Lung microvascular endothelial cell (primary cell): Measurements from ENCODE around the gene FCAMR. TPM values are rescaled to one million over a fixed set of nuclear protein-coding genes. Genes with fewer than 3 reads are reported as not detected.

ENCODE experiments used
- DNase-seq, 2 donors: peaks; one replicate each; pipeline versions ENCODE4 v3.0.0 to v3.0.0-alpha.2; 2010; ENCODE audit warnings: low read depth in 2 of 2
- total RNA-seq: library from RNA; depleted of rRNA; stranded (reverse); fragments of >200 nt; gene quantifications from 2 replicates; pipeline ENCODE4 v1.2.1, GENCODE V29; 2014

The FCAMR gene
- total RNA-seq, 1 donor from 2014 or later, result not detected

- DNase-seq, result no peak
These were observed 9.4 kb downstream of the FCAMR start for GRCh38 chr1:206960676-206961386.

- no peak for DNase-seq
These were observed 12.1 kb downstream of the FCAMR start for GRCh38 chr1:206958144-206958543.

GRCh38 chr1:206957639-206958038 is 12.6 kb downstream of the FCAMR start:
- DNase-seq, result no peak

- no peak for DNase-seq
These were observed 14.5 kb downstream of the FCAMR start for GRCh38 chr1:206955476-206956451.

- DNase-seq, result no peak
These were observed 15.6 kb downstream of the FCAMR start for GRCh38 chr1:206954459-206955342.

- no peak for DNase-seq
These were observed 16.6 kb downstream of the FCAMR start for GRCh38 chr1:206953626-206954025.

- DNase-seq, result no peak
These were observed 17.1 kb downstream of the FCAMR start for GRCh38 chr1:206953126-206953525.

GRCh38 chr1:206952171-206952570 is 18.1 kb downstream of the FCAMR start:
- no peak for DNase-seq

- DNase-seq, result no peak
These were observed 18.8 kb downstream of the FCAMR start for GRCh38 chr1:206951318-206952100.

- DNase-seq, result no peak
These were observed 20.6 kb downstream of the FCAMR start for GRCh38 chr1:206949641-206950040.

GRCh38 chr1:206949208-206949607 is 21.1 kb downstream of the FCAMR start:
- DNase-seq, result no peak

GRCh38 chr1:206947255-206947654 is 23.0 kb downstream of the FCAMR start:
- DNase-seq, result no peak

- DNase-seq, result no peak
These were observed 24.0 kb downstream of the FCAMR start, which contains the start of gene PIGR for GRCh38 chr1:206946261-206946660. TSS of gene PIGR (minus strand) at chr1:206946466. CDS start at chr1:206940531, 5,935 bp downstream.

- no peak for DNase-seq
These were observed 24.5 kb downstream of the FCAMR start for GRCh38 chr1:206945779-206946178.

GRCh38 chr1:206944703-206945102 is 25.6 kb downstream of the FCAMR start:
- DNase-seq, result no peak

GRCh38 chr1:206941766-206942418 is 28.4 kb downstream of the FCAMR start:
- DNase-seq, result no peak

- no peak for DNase-seq
These were observed 29.7 kb downstream of the FCAMR start for GRCh38 chr1:206940588-206940936.

- no peak for DNase-seq
These were observed 30.2 kb downstream of the FCAMR start for GRCh38 chr1:206939841-206940587.

- no peak for DNase-seq
These were observed 31.1 kb downstream of the FCAMR start for GRCh38 chr1:206939131-206939530.
